DMS79 (cell line): Measurements from ENCODE around the gene LST1.

Source experiments
- DNase-seq: peaks from one replicate; lab custom pipeline; 2025; lab: John Stamatoyannopoulos, UW

Gene LST1

GRCh38 chr6:31620586-31621319 is 34.7 kb downstream of the LST1 start, which contains the start of gene PRRC2A:
Gene PRRC2A, plus strand, starts transcription at chr6:31620715. Its CDS starts 2,075 bp downstream, at chr6:31622790.
- peak; percentile 65 for DNase-seq

GRCh38 chr6:31621320-31621939 is 35.4 kb downstream of the LST1 start:
- DNase-seq = no peak

- DNase-seq = no peak
Observed at GRCh38 chr6:31621991-31622390, 35.9 kb downstream of the LST1 start.

- no peak for DNase-seq
Observed at GRCh38 chr6:31622684-31623091, 36.6 kb downstream of the LST1 start.

GRCh38 chr6:31624070-31624469 is 38.0 kb downstream of the LST1 start:
- DNase-seq = no peak

- no peak for DNase-seq
Observed at GRCh38 chr6:31626952-31627351, 40.9 kb downstream of the LST1 start.

- DNase-seq = no peak
Observed at GRCh38 chr6:31627690-31628287, 41.7 kb downstream of the LST1 start.

GRCh38 chr6:31629014-31629413 is 42.9 kb downstream of the LST1 start:
- no peak for DNase-seq

GRCh38 chr6:31630177-31630934 is 44.3 kb downstream of the LST1 start:
- DNase-seq = no peak

- DNase-seq = no peak
Observed at GRCh38 chr6:31631209-31631608, 45.1 kb downstream of the LST1 start.

GRCh38 chr6:31631681-31632278 is 45.7 kb downstream of the LST1 start:
- no peak for DNase-seq

GRCh38 chr6:31632279-31632946 is 46.3 kb downstream of the LST1 start:
- DNase-seq = no peak

- no peak for DNase-seq
Observed at GRCh38 chr6:31633447-31633846, 47.4 kb downstream of the LST1 start.

GRCh38 chr6:31634131-31634530 is 48.1 kb downstream of the LST1 start:
- no peak for DNase-seq

- no peak for DNase-seq
Observed at GRCh38 chr6:31634969-31635575, 49.0 kb downstream of the LST1 start.

GRCh38 chr6:31636698-31637596 is 50.9 kb downstream of the LST1 start:
- no peak for DNase-seq
